Right atrium auricular region (tissue), 2 donors: ENCODE data around the gene MOSMO. TPM values are rescaled to one million over a fixed set of nuclear protein-coding genes. Genes with fewer than 3 reads are reported as not detected.
"Not testable (repeated sequence)": the region's sequence is repeated elsewhere in the genome, so short reads cannot be mapped to it uniquely, and the experiment has no call there.

Source experiments
- DNase-seq: peaks from one replicate; pipeline ENCODE4 v3.0.0-alpha.2; 2019; ENCODE audit warnings: low spot score
- H3K27ac ChIP-seq, 2 donors: fragments of 200-600 bp; sonication (generic); 1 replicate in 1 of 2; 2 replicates in 1 of 2; pipeline ENCODE4 v1.5.1; 2016 to 2019
- H3K27me3 ChIP-seq, 2 donors: fragments of 200-600 bp; sonication (generic); one replicate each; pipeline versions ENCODE4 v1.5.1 to v1.6.0; 2017 to 2019
- H3K36me3 ChIP-seq: fragments of 200-600 bp; sonication (generic); one replicate; pipeline ENCODE4 v1.5.1; 2016
- H3K4me1 ChIP-seq, 2 donors: fragments of 200-600 bp; sonication (generic); one replicate each; pipeline versions ENCODE4 v1.5.1 to v1.6.0; 2017 to 2019
- H3K4me3 ChIP-seq, 2 donors: fragments of 200-600 bp; sonication (generic); 1 replicate in 1 of 2; 2 replicates in 1 of 2; pipeline ENCODE4 v1.5.1; 2017 to 2019; ENCODE audit warnings: mild to moderate bottlenecking in 1 of 2, moderate library complexity in 1 of 2
- H3K9me3 ChIP-seq, 2 donors: fragments of 200-600 bp; sonication (generic); one replicate each; pipeline ENCODE4 v1.5.1; 2019
- total RNA-seq, 2 donors: library from RNA; depleted of rRNA; stranded (reverse); fragments of >200 nt; gene quantifications; one replicate each; pipeline ENCODE4 v1.1.0, GENCODE V29; 2016
- TF ChIP-seq, protein P1 (sequence below), 2 donors: fragments of 200-600 bp; sonication (generic); IDR thresholded peaks; one replicate each; pipeline ENCODE4 v1.5.1; 2019; ENCODE audit warnings: antibody characterized with exemption in 2 of 2

Gene MOSMO
- total RNA-seq, 2 donors from 2014 or later = 10.9 to 12.1 TPM

DNA sequence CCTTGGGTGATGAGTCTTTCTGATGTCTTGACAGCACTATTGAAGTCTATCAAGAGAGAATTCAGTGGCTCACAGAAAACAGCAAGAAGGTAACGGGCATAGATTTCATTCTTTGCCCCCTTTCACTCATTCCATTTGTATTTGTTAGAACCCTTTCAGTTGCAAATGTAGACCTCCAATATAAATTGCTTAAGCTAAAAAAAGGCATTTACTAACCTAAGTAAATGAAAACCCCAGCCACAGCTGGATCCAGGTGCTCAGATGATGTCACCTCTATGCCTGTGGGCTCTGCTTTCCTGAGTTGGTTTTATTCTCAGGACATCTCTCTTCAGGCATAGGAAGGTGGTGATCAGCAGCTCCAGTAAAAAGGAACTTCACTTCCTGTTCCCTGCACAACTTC lies 95.5 kb downstream of the MOSMO start:
- H3K4me1 ChIP-seq = no peaks in the 10 kb centered on the region
- no peak overlapping the region for H3K4me3 ChIP-seq
- H3K9me3 ChIP-seq = no peaks in the 10 kb centered on the region
- no peak overlapping the region for H3K27ac ChIP-seq
- TF ChIP-seq, protein P1, sequence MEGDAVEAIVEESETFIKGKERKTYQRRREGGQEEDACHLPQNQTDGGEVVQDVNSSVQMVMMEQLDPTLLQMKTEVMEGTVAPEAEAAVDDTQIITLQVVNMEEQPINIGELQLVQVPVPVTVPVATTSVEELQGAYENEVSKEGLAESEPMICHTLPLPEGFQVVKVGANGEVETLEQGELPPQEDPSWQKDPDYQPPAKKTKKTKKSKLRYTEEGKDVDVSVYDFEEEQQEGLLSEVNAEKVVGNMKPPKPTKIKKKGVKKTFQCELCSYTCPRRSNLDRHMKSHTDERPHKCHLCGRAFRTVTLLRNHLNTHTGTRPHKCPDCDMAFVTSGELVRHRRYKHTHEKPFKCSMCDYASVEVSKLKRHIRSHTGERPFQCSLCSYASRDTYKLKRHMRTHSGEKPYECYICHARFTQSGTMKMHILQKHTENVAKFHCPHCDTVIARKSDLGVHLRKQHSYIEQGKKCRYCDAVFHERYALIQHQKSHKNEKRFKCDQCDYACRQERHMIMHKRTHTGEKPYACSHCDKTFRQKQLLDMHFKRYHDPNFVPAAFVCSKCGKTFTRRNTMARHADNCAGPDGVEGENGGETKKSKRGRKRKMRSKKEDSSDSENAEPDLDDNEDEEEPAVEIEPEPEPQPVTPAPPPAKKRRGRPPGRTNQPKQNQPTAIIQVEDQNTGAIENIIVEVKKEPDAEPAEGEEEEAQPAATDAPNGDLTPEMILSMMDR (IDR thresholded peaks at IDR 0.05) = no peak
- H3K27me3 ChIP-seq = no peaks in the 10 kb centered on the region
- DNase-seq = no peak
- no peaks in the 10 kb centered on the region for H3K36me3 ChIP-seq

DNA sequence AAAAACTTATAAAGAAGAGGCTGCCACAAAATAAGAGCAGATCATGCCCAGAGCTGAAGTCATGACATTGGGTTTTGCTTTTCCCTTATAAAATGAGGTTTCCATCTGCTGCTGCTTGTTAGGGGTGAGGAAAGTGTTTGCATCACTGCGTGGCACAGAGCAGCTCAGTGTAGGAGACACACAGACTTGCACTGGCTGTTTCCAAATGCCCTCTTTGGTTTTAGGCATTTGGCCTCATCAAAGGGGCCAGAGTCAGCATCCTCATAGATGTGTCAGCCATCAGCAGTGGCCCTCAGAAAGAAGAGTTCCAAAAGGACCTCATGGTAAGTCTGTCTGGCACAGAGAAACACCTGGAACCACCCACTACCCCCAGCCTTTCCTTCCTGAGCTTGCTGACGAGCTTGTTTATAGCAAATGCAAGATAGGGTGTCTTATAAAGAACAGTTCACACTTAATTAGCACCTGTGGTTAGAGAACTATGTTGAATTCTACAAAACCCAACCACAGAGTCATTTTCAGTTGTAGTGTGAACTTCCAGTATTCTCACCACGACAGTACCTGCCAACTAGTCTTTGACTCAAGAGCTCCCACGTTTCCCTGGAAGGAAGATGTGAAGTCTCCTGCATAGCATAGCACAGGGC lies 101.5 kb downstream of the MOSMO start:
- Histone ChIP-seq H3K9me3 (no peaks in the 10 kb centered on the region), H3K27me3 (no peaks in the 10 kb centered on the region), H3K4me1 (no peaks in the 10 kb centered on the region), H3K4me3 (no peak overlapping the region), H3K27ac (no peak overlapping the region), H3K36me3 (no peaks in the 10 kb centered on the region)
- TF ChIP-seq, protein P1 (IDR thresholded peaks at IDR 0.05) = no peak
- DNase-seq = no peak

DNA sequence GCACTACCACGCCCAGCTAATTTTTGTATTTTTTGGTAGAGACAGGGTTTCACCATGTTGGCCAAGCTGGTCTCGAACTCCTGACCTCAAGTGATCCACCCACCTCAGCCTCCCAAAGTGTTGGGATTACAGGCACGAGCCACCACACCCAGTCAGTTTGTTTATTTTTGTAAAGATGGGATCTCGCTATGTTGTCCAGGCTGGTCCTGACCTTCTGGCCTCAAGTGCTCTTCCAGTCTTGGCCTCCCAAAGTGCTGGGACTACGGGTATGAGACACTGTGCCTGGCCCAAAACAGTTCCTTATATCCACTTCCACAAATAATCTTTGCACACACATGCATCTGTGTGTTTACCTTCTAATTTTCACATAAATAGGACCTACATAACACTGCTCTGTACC lies 103.7 kb downstream of the MOSMO start:
- H3K9me3 ChIP-seq, DNase-seq, H3K27ac ChIP-seq, H3K36me3 ChIP-seq, H3K4me1 ChIP-seq, H3K27me3 ChIP-seq, H3K4me3 ChIP-seq: not testable (repeated sequence)

DNA sequence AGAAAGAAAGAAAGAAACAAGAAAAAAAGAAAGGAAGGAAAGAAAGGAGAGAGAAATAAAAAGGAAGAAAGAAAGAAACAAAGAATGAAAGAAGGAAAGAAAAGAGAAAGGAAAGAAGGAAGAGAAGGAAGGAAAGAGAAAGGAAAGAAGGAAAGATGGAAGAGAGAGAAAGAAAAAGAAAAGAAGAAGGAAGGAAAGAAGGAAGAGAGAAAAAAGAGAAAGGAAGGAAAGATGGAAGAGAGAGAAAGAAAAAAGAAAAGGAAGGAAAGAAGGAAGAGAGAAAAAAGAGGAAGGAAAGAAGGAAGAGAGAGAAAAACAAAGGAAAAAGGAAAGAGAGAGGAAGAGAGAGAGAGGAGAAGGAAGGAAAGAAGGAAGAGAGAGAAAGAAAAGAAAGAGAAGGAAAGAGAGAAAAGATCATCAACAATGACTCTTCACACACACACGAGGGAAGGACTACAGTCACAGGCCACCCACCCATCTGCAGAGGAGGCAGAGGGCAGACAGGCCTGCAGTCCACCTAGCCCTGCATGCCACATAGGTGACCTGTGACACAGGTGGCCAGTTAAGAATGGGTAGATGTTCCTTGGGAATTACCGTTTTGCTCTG lies 108.3 kb downstream of the MOSMO start:
- Histone ChIP-seq H3K4me1 (no peaks in the 10 kb centered on the region), H3K36me3 (no peaks in the 10 kb centered on the region), H3K27me3 (no peaks in the 10 kb centered on the region), H3K9me3 (no peaks in the 10 kb centered on the region), H3K27ac (no peak overlapping the region), H3K4me3 (no peak overlapping the region)
- no peak for DNase-seq
- TF ChIP-seq, protein P1 (IDR thresholded peaks at IDR 0.05) = no peak

DNA sequence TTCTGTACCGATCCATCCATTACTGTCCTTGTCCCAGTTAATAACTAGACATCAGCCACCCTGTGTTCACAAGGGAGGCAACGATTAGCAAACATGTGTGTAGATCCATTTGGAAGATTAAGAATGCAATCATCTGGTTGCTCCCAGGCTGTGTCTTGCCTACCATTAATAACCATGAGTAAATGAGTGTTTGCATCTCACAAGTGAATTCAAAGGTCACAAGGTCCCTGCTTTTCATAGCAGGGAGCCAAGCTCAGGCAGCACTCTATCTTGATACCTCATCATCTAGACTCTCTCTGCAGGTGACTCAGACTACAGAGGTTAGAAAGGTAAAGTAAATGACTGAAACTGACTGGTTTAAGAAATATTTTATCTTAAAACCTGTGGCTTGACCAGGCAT lies 109.7 kb downstream of the MOSMO start:
- no peaks in the 10 kb centered on the region for H3K27me3 ChIP-seq
- TF ChIP-seq, protein P1 (IDR thresholded peaks at IDR 0.05) = no peak
- H3K27ac ChIP-seq = no peak overlapping the region

DNA sequence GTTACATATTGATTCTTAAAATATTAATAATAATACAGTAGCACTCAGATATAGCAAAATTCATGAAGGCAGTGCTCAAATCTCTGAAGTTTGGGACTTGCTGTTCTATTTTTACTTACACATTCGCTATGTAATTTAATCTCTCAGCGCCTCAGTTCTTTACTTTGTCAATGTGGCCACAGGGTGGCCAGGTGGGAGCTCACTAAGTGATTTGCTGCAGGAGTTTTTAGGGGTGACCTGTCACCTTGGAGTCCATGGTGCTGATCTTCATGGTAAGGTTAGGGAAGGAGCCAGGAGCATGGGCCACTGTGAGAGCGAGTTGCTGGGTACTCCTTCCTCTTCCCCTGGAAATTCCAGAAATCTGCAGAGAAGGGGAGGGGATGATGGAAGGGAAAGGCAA lies 112.5 kb downstream of the MOSMO start:
- H3K27ac ChIP-seq = no peak overlapping the region
- no peaks in the 10 kb centered on the region for H3K4me1 ChIP-seq
- no peak overlapping the region for H3K4me3 ChIP-seq
- TF ChIP-seq, protein P1 (IDR thresholded peaks at IDR 0.05) = no peak
- H3K36me3 ChIP-seq = no peaks in the 10 kb centered on the region
- no peaks in the 10 kb centered on the region for H3K27me3 ChIP-seq
- H3K9me3 ChIP-seq = no peaks in the 10 kb centered on the region
- no peak for DNase-seq

More for the DNA sequence above, 109.7 kb downstream of the MOSMO start:
- Histone ChIP-seq H3K36me3 (no peaks in the 10 kb centered on the region), H3K4me3 (no peak overlapping the region), H3K9me3 (no peaks in the 10 kb centered on the region), H3K4me1 (no peaks in the 10 kb centered on the region)
- DNase-seq = no peak
